GM21576 (cell line): ENCODE measurements around the gene RP2.
A peak's percentile ranks its signal among the peaks of the same experiment; 100 is the strongest.

ENCODE experiments used
- ATAC-seq: cut with Tn5 transposase; IDR thresholded peaks from one replicate; pipeline ENCODE4 v1.9.1; 2021; ENCODE audit warnings: mild to moderate bottlenecking, moderate library complexity; ENCODE audit not compliant: unreplicated experiment

RP2 gene

GRCh38 chrX:46836701-46837557, at the start of gene RP2:
Gene RP2 (plus strand): TSS chrX:46837043. CDS start chrX:46837101, 58 bp downstream.
- peak; percentile 89 for ATAC-seq

- no peak for ATAC-seq
Observed at GRCh38 chrX:46788902-46789301, 47.9 kb upstream of the RP2 start.

- no peak for ATAC-seq
Observed at GRCh38 chrX:46791927-46792809, 44.7 kb upstream of the RP2 start.

- no peak for ATAC-seq
Observed at GRCh38 chrX:46792810-46793188, 44.0 kb upstream of the RP2 start.

GRCh38 chrX:46793386-46794143, 43.3 kb upstream of the RP2 start:
- ATAC-seq: no peak

- ATAC-seq: peak; percentile 59
Observed at GRCh38 chrX:46796574-46797191, 40.2 kb upstream of the RP2 start.

GRCh38 chrX:46803140-46803539, 33.7 kb upstream of the RP2 start:
- no peak for ATAC-seq

GRCh38 chrX:46805270-46805669, 31.6 kb upstream of the RP2 start:
- no peak for ATAC-seq

- no peak for ATAC-seq
Observed at GRCh38 chrX:46811121-46811520, 25.7 kb upstream of the RP2 start.

- ATAC-seq: no peak
Observed at GRCh38 chrX:46812445-46812844, 24.4 kb upstream of the RP2 start.

- ATAC-seq: no peak
Observed at GRCh38 chrX:46814966-46815365, 21.9 kb upstream of the RP2 start.

GRCh38 chrX:46819136-46819535, 17.7 kb upstream of the RP2 start:
- no peak for ATAC-seq

GRCh38 chrX:46820391-46821100, 16.3 kb upstream of the RP2 start:
- no peak for ATAC-seq

GRCh38 chrX:46823481-46823880, 13.4 kb upstream of the RP2 start:
- no peak for ATAC-seq

- ATAC-seq: no peak
Observed at GRCh38 chrX:46831765-46832327, 5.0 kb upstream of the RP2 start.

- no peak for ATAC-seq
Observed at GRCh38 chrX:46837558-46838485, 979 bp downstream of the RP2 start.

GRCh38 chrX:46838486-46838870, 1.6 kb downstream of the RP2 start:
- no peak for ATAC-seq

GRCh38 chrX:46838974-46839480, 2.2 kb downstream of the RP2 start:
- no peak for ATAC-seq

GRCh38 chrX:46840946-46841345, 4.1 kb downstream of the RP2 start:
- no peak for ATAC-seq
